Measurements from ENCODE around the gene DDTL. TPM values are rescaled to one million over a fixed set of nuclear protein-coding genes. Genes with fewer than 3 reads are reported as not detected.
A peak's percentile ranks its signal among the peaks of the same experiment; 100 is the strongest.
"Not testable (repeated sequence)": the region's sequence is repeated elsewhere in the genome, so short reads cannot be mapped to it uniquely, and the experiment has no call there.

DDTL gene
- total RNA-seq, result 0.20 TPM

DNA sequence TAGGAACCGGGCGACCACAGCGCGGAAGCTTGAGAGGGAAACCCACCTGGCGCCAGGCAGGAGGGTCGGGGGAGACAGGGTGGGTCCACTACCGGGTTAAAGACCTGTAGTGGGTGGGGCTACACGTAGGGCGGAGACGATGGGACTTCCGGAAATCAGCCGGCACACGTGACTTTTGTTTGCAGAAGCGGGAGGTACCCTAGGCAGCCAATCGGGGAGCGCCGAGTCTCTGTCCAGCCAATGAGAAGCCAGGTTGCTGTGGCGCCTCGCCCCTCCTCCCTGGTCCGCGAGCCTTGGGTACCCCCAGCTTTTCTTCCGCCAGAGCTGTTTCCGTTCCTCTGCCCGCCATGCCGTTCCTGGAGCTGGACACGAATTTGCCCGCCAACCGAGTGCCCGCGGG is at the start of gene DDTL:
DDTL (plus strand) TSS at position 321 of the 400 bp plus-strand sequence; CDS start at position 348, 27 bp downstream.
- not testable (repeated sequence) for DNase-seq

DNA sequence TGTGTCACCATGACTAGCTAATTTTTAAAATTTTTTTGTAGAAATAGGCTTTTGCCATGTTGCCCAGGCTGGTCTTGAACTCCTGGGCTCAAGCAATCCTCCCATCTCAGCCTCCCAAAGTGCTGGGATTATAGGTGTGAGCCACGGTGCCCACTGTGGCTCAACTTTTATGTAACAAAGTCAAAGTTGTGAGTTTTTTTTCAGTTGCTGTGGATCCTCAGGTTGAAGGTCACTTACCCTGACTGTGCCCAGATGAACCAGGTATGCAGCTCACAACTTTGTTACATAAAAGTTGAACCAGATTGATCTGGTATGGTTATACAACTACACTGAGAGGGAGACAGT is 46.4 kb upstream of the DDTL start:
- not testable (repeated sequence) for DNase-seq

DNA sequence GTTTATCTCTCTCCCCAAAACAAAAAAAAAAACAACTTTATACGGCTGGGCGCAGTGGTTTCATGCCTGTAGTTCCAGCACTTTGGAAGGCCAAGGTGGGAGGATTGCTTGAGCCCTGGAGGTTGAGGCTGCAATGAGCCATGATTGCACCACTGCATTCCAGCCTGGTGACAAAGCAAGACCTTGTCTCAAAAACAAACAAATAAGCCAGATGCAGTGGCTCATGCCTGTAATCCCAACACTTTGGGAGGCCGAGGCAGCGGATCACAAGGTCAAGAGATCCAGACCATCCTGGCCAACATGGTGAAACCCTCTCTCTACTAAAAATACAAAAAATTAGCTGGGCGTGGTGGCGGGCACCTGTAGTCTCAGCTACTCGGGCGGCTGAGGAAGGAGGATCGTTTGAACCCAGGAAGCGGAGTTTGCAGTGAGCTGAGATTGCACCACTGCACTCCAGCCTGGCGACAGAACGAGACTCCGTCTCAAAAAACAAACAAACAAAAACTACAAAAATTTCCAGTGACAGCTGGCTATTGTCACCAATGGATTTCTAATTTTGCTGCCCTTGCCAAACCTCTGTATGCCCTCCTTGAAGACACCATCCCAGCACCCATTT is 45.0 kb upstream of the DDTL start:
- not testable (repeated sequence) for DNase-seq

DNA sequence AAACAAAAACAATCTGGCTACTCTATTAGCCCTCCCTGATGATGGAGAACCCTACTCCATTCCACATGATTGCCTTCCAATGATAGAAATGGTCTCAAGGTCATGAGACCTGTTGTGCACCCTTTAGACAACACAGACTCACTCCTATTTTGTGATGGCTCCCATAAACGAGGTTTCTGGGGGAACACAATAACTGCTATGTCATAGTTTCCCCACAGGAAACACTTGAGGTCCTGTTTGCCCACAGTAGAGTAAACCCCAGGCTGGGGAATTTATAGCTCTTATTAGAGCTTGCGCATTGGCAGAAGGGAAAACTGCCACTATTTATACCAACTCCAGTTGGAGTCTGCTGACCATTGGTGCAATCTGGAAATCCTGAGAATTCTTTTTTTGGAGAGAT is 43.8 kb upstream of the DDTL start:
- no peak for DNase-seq

DNA sequence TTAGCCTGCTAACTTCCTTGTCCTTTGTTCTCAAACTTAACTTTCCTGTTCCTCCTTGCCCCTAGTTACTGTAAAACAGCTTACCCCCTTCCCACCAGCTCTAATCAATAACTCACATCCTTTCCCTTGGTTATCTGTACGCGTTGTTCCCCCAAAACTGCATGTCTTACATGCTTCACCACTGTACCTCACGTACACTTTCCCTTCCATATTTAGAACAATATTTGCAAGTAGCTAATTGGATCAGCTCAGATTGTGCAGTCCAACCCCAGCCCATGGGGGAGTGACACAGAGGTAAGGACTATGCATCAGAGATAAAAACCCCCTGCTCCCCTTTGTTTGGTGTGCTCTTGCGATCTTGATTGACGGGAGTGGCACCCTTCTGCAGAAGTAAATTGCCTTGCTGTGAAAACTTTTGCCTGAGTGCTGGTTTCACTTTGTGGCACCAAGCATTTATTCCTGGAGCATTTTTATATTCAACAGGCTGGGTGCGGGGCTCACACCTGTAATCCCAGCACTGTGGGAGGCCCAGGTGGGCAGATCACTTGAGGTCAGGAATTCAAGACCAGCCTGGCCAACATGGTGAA is 41.6 kb upstream of the DDTL start:
- DNase-seq, result no peak

DNA sequence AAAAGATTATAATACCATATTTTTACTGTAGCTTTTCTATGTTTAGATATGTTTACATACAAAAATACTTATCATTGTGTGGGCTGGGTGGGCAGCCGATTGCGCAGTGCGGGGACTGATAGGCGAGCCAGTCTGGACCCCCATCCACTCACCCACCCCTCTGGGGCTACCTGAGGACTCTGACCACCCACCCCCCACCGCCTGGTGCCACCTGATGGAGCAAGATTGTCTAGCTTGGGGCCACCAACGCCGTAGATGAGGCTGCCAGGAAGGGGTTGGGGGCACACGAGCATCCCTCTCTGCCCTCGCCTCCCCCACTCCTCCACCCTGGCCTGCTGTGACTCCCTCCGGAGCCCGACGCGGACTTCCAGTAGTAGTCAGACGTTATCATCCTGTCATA is 40.1 kb upstream of the DDTL start:
- DNase-seq, result no peak

DNA sequence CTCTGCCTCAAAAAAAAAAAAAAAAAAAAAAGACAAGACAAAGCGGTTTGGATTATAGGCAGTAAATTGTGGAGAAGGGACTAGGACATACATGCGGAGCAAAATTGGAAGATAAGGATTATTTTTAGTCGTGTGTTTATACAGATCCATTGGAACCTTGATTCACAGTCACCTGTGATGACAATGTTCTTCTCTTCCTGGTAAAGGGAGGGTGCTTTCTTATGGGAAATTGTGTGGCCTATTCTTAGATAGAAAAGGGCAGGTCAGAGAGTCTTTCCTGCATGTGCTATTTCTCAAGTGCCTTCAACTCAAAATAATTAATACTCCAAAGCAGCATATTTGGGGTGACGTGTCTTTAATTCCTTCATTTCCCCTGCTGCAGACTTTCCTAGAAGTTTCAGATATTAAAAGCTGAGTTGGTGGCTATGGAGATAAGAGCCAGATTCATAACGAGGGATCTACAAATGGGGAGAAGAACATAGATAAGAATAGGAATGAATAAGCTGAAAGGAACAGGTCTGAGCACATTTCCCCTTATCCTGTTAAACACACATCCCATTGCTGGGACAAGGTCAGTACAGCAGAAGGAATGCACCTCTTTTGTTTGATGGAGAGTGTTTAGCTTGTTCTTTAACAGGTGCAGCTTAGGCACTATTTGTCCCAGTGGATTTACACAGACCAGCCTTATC is 28.2 kb upstream of the DDTL start:
- DNase-seq, result no peak

DNA sequence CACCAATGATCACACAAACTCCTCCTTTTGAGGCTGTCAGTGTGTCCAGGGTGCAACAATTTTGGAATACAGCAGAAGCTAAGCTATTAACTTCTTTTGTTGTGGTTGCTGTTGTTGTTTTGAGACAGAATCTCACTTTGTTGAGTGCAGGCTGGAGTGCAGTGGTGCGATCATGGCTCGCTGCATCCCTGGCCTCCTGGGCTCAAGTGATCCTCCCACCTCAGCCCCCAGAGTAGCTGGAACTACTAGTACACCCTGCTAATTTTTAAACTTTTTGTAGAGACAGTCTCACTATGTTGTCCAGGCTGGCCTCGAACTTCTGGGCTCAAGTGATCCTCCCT is 27.7 kb upstream of the DDTL start:
- DNase-seq, result no peak

DNA sequence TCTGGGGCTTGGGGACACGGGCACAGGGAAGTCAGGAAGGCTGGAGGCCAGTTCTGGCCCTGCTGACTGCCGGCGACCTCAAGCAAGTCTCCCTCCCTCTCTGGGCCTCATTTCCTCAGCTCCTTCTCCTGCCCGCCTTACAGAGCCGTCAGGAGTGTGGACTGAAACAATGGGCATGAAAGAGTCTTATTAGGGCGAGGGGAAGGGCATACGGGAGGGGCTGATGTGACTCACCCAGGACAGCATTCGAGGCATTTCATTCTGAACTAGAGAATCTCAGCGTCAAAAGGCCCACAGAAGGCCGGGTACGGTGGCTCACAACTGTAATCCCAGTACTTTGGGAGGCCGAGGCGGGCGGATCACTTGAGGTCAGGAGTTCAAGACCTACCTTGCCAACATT is 26.5 kb upstream of the DDTL start:
- DNase-seq, result not testable (repeated sequence)

DNA sequence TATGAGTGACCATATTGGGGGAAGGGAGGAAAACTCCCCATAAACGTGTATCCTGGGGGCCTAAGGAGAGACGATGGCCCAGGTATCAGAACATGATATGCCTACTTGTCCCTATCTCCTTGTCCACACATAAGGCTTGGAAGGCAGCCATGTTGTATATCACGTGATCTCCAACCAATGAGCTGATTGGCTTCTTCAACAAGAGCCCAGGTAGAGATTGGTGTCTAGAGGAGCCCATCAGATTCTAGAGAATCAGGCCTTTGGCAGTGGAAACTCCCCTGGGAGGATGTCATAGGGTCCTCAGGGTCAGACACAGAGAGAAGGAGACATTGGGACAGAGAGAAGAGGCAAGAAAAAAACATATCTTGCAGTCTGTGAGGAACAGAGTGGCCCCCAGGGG is 19.3 kb upstream of the DDTL start:
- not testable (repeated sequence) for DNase-seq

DNA sequence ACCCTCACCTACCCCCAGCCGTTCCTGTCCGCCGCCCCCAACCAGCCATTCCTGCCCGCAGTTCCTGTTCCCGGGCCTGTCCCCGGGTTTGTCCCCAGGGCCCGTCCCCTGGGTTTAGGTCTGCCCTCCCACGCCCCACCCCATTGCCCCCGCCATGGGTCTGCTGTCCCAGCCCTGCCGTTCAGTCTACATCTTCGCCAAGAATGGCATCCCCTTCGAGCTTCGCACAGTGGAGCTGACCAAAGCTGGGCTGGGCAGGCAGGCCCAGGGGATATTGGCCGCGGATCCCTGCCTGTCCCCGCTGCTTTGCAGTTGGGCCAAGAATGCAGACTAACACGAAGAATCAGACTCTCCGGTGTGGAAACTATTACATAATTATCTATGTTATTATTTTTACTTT is 16.9 kb upstream of the DDTL start:
- not testable (repeated sequence) for DNase-seq

DNA sequence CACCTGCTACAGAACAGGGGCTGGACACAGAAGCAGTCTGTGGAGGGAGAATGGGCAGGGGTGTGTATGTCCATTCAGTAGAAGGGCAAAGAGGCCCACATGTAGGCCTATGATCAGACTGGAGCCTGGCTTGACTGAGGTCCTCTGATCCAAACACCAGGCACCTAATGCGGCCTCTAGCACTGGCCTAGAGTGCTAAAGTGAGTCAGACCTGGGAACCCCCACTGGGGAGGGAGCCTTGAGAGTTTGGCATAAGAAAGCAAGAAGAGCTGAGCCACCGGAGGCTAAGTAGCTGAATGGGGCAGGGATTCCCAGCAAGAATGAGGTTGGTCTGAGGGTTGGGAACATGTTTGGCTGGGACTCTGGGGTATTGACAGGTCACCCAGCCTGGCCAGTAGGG is 15.3 kb upstream of the DDTL start:
- not testable (repeated sequence) for DNase-seq

DNA sequence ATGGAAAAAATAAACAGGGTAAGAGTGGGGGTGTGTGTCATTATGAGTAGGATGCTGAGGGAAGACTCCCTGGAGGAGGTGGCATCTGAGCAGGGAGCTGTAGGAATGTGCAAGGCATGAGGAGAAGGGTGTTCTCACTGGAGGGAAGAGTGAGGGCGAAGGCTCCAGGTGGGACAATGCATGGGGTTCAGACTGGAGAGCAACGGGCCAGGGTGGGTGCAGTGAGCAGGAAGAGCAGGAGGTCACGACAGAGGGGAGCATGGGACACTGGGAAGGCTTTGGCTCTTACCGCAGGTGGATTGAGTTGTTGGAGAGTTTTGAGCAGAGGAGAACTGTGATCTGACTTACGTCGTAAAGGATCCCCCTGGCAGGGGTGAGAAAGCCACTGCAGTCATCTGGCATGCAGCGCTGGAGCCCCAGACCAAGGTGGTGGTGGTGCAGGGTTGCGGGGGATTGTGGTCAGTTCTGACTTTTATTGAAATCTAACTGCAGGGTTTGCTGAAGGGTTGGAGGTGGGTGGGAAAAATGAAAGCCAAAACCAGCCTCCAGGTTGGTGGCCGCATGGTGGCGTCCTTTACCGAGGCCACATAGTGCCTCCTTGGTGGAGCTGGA is 13.8 kb upstream of the DDTL start:
- not testable (repeated sequence) for DNase-seq

DNA sequence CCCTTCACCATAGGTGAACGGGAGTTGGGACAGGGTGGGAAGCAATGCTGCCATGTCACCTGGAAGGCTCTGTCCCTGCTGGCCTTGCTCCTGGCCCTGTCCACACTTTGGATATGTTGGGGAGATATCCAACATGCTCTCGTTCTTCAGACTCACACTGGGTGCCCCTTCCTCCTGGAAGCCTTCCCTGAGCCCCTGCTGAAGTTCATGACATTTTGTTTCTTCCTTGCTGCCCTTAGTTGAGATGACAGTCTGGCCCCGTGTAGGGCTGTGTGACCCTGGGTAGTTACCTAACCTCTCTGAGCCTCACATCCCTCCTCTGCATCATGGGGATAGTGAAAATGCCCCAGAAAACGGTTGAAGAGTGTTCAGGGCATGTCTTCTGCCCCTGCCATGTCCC is 13.2 kb upstream of the DDTL start:
- not testable (repeated sequence) for DNase-seq

DNA sequence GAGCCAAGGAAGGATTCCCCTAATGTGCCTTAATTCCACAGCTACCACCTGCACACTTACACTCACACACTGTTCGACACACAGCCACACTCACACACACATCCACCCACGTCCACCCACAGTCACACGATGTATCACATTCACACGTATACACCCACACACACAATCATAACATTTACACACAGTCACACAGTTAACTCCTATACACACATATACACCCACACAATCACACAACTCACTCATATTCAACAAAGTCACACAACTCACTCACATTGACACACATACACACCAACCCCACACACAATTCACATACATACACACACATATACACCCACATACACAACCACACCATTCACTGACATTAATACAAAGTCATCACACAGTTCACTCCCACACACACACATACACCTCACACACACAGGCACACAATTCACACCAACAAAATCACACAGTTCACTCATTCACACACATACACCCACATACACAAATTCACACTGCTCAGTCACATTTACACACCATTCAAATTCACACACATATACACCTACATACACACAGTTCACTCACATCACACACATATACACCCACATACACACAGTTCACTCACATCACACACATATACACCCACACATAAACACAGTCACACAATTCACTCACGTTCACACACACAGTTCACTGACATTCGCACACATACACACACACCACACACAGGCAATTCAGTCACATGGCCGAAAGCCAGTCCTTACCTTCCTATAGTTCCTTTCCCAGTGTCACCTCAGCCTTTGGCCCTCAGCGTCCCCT is 12.3 kb upstream of the DDTL start:
- DNase-seq, result not testable (repeated sequence)

DNA sequence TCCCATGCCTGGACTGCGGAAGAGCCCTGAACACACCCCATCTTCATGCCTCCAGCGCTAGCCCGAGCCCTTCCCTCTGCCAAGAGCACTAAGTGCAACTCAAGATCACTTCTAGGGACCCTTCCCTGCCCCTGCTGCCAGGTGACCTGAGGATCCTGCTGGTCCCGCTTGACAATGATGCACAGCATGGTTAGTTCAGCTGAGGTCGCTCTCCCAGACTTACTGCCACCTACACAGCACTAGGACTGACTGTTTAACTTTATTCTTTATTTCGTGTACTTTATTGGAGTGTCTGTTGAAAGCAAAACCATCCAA is 11.7 kb upstream of the DDTL start:
- DNase-seq, result not testable (repeated sequence)

DNA sequence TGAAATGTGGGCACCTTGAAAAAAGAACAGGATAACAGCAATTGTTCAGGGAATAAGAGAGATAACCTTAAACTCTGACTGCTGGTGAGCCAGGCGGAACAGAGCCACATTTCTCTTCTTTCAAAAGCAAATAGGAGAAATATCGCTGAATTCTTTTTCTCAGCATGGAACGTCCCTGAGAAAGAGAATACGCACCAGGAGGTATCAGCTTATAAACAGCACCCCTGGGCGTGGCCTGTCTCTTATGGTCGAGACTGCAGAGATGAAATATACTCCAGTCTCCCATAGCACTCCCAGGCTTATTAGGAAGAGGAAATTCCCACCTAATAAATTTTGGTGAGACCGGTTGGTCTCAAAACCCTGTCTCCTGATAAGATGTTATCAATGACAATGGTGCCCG is 10.8 kb upstream of the DDTL start:
- not testable (repeated sequence) for DNase-seq

DNA sequence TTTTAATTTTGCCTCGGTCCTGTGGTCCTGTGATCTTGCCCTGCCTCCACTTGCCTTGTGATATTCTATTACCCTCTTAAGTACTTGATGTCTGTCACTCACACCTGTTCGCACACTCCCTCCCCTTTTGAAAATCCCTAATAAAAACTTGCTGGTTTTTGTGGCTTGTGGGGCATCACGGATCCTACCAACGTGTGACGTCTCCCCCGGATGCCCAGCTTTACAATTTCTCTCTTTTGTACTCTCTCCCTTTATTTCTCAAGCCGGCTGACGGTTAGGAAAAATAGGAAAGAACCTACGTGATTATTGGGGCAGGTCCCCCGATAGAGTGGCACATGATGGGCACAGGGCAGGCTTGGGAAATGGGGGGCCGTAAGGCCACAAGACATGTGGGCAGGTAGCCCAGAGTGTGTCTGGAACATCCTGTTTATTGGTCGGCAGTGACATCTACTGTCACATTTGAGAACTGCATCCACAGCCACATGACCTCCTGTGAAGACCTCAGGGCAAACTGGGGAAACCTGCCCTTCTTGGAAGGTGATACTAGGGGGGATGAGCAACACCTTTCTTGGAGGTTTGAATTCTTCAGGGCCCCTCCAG is 10.3 kb upstream of the DDTL start:
- peak; percentile 33 for DNase-seq

DNA sequence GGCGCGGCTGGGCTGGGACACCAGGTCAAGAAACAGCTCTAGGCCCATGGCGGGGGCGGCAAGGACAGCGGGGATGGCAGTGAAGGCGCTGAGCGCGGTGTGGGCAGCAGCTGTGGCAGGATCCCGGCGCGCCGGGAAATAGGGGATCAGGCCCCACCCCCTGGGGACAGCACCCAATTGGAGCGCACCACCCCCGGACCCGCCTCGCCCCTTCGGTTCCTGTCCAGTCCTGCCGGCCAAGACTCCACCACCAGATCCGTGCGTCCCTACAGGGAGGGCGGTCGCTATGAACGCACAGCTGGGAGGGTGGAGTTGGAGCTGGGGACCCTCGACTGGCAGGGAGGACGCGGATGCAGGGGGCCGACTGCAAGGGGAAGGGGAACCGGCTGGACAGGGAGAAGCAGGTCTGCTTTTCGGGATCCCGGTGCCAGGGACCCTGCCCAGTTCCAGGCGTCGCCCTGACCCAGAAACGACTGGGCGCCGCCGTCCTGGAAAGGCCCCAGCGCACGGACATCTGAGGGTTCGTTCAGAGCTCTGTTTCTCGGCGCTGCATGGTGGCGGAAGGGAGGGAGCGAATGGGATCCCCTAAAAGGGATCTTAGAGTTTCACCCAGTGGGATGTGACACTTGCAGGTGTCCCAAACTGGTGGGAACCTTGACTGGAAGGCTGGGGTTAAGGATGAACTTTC is 5.5 kb upstream of the DDTL start, which contains the start of gene GSTT2B:
GSTT2B (minus strand) TSS at position 112 of the 688 bp plus-strand sequence; CDS start at position 48, 64 bp downstream.
- DNase-seq, result not testable (repeated sequence)

DNA sequence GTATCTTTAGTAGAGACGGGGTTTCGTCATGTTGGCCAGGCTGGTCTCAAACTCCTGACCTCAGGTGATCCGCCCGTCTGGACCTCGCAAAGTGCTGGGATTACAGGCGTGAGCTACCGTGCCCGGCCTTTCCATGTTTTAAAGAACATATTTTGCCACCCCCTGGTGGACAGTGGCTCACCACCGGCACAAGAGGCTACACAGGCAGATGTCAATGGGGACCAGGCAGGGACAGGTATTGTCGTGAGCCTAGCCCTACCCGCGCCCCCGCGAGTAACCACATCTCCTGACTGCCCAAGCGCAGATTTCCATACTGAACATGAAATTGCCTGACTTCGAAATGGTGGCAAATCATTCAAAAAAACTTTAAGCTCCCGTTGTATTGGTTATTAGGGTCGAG is 594 bp upstream of the DDTL start:
- DNase-seq, result not testable (repeated sequence)

DNA sequence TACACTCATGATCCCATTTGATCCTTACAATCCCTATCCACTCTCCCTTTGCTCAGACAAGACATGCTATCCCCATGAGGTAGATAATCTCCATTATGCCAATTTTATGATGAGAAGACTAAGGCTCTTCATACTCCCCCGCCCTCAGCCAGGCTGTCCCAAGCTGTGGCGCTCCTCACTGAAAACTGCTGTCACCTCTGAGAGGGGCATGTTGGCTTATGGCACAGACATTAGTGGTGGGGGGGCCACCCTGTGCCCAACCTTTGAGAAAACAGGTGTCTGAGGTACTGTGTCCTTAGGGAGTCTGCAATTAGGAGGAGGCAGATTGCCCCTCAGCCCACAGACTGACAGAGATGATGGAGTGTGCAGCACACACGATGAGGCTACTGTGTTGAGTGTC is 2.4 kb downstream of the DDTL start:
- DNase-seq, result no peak

DNA sequence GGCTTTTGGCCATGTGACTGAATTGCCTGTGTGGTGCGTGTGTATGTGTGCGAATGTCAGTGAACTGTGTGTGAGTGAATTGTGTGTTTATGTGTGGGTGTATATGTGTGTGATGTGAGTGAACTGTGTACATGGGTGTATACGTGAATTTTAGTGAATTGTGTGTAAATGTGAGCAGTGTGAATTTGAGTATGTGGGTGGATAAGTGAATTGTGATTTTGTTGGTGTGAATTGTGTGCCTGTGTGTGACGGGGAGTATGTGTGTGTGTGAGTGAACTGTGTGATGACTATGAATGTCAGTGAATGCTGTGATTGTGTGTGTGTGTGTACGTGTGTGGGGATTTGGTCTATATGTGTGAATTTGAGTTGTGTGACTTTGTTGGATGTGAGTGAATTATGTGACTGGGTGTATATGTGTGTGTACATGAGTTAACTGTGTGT is 3.5 kb downstream of the DDTL start:
- DNase-seq, result no peak
